Eye (tissue), 1 donor: Measurements from ENCODE around the gene DPF3.
"Not testable (repeated sequence)": the region's sequence is repeated elsewhere in the genome, so short reads cannot be mapped to it uniquely, and the experiment has no call there.

Source experiments
- DNase-seq: peaks from one replicate; pipeline ENCODE4 v3.0.0-alpha.2; 2015

Gene DPF3

GRCh38 chr14:72878746-72879145 lies 15.2 kb downstream of the DPF3 start:
- DNase-seq, result no peak

- peak; percentile 37 for DNase-seq
These were observed 17.2 kb downstream of the DPF3 start for GRCh38 chr14:72876710-72877063.

- no peak for DNase-seq
These were observed 17.7 kb downstream of the DPF3 start for GRCh38 chr14:72876005-72876709.

GRCh38 chr14:72870878-72871277 lies 23.0 kb downstream of the DPF3 start:
- not testable (repeated sequence) for DNase-seq

GRCh38 chr14:72869407-72870329 lies 24.2 kb downstream of the DPF3 start:
- no peak for DNase-seq

- no peak for DNase-seq
These were observed 25.4 kb downstream of the DPF3 start for GRCh38 chr14:72868500-72868899.

GRCh38 chr14:72864712-72865365 lies 29.1 kb downstream of the DPF3 start:
- no peak for DNase-seq

GRCh38 chr14:72863216-72864006 lies 30.5 kb downstream of the DPF3 start:
- DNase-seq, result no peak

- no peak for DNase-seq
These were observed 37.2 kb downstream of the DPF3 start for GRCh38 chr14:72856530-72857266.

- DNase-seq, result no peak
These were observed 38.0 kb downstream of the DPF3 start for GRCh38 chr14:72855913-72856312.

- no peak for DNase-seq
These were observed 41.7 kb downstream of the DPF3 start for GRCh38 chr14:72852194-72852593.

- no peak for DNase-seq
These were observed 42.3 kb downstream of the DPF3 start for GRCh38 chr14:72851635-72852034.

- no peak for DNase-seq
These were observed 43.5 kb downstream of the DPF3 start for GRCh38 chr14:72850360-72850759.

GRCh38 chr14:72849222-72849621 lies 44.7 kb downstream of the DPF3 start:
- DNase-seq, result no peak

- no peak for DNase-seq
These were observed 46.2 kb downstream of the DPF3 start for GRCh38 chr14:72847721-72848120.

- no peak for DNase-seq
These were observed 48.2 kb downstream of the DPF3 start for GRCh38 chr14:72845683-72846082.

GRCh38 chr14:72845196-72845595 lies 48.7 kb downstream of the DPF3 start:
- no peak for DNase-seq

GRCh38 chr14:72844524-72844923 lies 49.4 kb downstream of the DPF3 start:
- DNase-seq, result no peak

- DNase-seq, result no peak
These were observed 53.9 kb downstream of the DPF3 start for GRCh38 chr14:72839753-72840607.

- no peak for DNase-seq
These were observed 54.5 kb downstream of the DPF3 start for GRCh38 chr14:72839351-72839750.

- DNase-seq, result no peak
These were observed 57.8 kb downstream of the DPF3 start for GRCh38 chr14:72836085-72836484.
